HG03280 (cell line): ENCODE measurements around the gene MRGPRX2.

Experiments
- ATAC-seq: cut with Tn5 transposase; IDR thresholded peaks from one replicate; pipeline ENCODE4 v1.9.1; 2021; ENCODE audit warnings: mild to moderate bottlenecking, moderate library complexity; ENCODE audit not compliant: unreplicated experiment

MRGPRX2 gene

DNA sequence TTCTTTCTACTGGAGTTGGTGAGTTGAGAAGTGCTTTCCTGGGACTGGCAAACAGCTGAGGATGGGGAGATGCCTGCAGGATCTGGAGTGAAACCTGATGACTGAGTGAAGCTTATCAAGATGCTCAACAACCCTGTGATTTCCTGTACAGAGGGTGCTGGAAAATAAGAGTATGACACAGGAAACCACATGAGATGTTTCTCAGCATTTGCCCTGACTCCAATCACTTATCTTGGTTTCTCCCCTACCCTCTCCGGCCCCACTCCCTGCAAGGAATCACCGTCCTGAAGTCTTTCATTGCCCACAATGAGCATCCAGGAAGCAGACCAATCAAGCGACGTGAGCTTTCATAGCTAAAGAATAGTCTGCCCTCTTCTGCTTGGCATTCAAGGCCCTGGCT is at the start of gene MRGPRX2:
Gene MRGPRX2 (minus strand): TSS at position 89 of the 400 bp plus-strand sequence. CDS start 4,315 bp downstream, outside the sequence.
- ATAC-seq = no peak

DNA sequence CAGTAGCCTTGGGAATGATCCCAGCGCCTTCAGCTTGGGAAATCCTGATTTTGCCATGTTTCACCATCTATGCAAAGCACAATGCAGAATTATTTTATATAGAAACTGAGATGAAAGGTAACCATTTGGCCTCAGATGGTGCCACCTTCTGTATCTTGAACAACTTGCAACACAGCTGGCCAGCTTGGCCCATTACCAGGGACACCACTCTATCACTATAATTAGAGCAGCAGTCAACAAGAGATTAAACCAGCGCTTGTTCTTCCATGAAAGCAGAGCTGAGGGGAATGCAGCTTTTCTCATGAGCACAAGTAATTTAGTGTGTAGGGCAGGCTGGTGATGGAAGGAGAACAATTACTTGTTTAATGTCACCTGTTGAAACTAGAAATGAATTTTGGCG is 49.8 kb upstream of the MRGPRX2 start:
- no peak for ATAC-seq

- ATAC-seq = no peak
Observed at GRCh38 chr11:19107125-19107524, 46.6 kb upstream of the MRGPRX2 start.

DNA sequence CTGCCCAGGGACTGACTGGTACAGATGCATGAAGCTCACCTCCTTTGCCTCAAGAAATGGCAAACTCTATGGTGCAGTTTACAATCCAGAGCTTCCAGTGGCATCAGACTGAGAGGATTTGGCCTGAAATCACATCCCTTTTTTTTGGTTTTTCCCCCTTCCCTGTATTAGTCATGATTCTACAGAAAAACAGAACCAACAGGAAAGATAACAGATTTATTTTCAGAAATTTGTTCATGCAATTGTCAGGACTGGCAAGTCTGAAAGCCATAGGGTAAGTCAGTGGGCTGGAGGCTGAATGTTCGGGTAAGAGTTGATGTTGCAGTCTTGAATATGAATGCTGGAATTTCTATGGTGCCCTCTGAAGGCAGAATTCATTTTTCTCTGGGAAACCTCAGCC is 44.5 kb upstream of the MRGPRX2 start:
- no peak for ATAC-seq

GRCh38 chr11:19102521-19102900 is 42.0 kb upstream of the MRGPRX2 start:
- no peak for ATAC-seq

DNA sequence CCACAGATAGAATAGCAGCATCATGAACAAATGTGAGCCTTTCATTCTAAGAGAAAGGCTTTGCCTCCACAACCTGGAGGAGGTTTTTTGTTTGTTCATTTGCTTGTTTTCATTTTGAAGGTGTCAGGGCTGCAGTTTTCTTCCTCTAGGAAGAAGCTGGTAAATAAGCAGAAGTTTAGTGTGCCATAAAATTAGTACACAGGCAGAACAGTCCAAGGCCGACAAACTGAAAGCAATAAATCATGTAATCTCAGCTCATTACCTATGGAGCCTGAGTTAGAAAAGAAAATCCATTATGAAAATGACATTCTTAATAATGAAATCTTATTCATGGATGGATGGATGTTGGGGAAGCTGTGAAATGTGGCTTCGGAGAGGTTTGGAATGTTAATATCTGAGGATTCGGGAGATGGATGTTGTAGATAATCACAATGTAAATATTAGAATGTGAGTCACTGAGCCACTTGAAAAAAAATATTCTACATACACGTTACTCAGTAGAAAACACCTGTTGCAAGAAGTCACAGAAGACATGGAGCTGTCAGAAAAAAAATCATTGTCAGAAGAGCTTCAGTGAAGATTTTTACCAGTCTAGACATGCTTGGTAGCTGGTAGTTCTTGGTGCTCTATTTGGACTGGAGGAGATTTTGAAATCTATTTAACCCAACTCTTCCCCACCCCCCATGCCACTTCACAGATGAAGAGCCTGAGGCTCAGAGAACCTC is 41.4 kb upstream of the MRGPRX2 start:
- no peak for ATAC-seq

DNA sequence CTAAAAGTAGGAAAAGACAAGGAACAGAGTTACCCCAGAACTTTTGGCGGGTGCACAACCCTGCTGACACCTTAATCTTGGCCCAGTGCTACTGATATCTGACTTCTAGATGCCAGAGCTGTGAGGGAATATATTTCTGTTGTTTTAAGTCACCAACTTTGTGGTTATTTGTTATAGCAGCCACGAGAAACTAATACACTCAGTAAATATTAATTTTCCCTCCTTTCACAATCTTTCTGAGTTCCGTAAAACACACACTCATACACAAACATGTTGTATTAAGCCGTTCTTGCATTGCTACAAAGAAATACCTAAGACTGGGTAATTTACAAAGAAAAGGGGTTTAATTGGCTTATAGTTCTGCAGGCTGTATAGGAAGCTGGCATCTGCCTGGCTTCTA is 40.4 kb upstream of the MRGPRX2 start:
- no peak for ATAC-seq

- no peak for ATAC-seq
Observed at GRCh38 chr11:19099093-19099492, 38.6 kb upstream of the MRGPRX2 start.

DNA sequence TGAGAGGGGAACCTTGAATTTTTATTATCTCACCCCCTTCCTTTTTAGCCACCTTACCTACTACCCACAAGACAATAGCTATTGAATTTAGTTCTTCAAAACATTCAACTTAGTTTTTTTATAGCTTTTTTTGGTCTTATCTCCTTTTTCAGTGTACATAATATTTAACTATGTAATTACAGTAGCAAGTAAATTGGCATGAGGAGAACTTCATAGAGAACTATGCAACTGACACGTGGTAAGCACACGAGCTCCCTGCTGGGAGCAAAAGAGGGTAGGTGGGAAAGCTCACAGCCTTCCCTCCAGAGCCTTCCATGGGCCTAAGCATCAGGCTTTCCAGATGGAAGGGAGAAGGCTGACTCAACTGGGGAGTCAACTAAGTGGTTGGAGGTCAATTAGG is 34.3 kb upstream of the MRGPRX2 start:
- no peak for ATAC-seq

- ATAC-seq = no peak
Observed at GRCh38 chr11:19093976-19094375, 33.5 kb upstream of the MRGPRX2 start.

DNA sequence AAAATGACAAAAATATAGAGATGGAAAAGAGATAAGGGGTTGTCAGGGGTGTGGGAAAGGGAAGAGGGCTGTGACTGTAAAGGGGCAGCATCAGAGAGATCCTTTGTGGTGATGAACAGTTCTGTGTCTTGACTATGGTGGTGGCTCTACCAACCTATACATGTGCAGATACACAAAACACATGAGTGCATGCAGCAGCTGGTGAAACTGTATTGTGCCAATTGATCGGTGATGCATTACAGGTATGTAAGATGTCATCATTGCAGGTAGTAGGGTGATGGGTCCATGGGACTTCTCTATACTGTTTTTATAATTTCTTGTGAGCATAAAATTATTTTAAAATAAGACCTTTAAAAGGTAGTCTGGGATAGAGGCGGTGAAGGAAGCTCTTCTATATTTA is 32.3 kb upstream of the MRGPRX2 start:
- no peak for ATAC-seq

GRCh38 chr11:19092342-19092741 is 31.8 kb upstream of the MRGPRX2 start:
- no peak for ATAC-seq

DNA sequence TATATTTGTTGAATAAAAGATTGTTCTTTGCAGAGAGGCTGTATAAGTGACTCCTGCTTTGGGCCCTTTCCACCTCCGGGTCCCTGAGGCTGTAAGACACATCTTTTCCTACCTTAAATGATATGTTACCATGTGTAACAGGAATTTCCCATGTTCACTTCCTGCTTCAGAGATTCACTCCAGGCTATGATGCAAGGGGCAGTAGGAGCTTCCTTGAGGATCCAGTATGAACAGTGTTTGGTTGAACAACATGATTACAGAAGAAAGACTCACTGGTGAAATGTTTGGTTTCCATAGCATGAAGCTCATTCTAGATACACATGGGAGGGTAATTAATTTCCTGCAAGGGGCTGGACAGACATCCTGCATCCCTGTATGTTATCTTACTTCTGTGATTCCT is 30.8 kb upstream of the MRGPRX2 start:
- ATAC-seq = no peak

DNA sequence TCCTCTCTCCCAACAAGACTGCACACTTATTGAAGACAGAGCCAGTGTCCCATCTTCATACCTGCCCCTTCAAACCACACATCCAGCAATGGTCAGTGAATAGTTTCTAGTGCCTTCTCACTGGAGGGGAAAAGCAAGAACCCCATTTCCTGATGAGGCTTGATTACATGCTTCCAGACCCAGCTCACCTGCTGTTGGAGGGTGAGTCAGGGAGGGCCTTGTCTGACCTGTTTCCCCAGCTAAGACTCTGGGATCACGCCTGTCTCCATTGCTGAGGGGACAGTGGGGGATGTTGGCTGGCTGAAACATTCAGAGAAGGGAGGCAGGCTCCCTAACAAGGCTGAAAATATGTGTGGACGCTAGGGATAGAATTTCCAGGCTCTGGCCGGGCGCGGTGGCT is 28.9 kb upstream of the MRGPRX2 start:
- no peak for ATAC-seq

DNA sequence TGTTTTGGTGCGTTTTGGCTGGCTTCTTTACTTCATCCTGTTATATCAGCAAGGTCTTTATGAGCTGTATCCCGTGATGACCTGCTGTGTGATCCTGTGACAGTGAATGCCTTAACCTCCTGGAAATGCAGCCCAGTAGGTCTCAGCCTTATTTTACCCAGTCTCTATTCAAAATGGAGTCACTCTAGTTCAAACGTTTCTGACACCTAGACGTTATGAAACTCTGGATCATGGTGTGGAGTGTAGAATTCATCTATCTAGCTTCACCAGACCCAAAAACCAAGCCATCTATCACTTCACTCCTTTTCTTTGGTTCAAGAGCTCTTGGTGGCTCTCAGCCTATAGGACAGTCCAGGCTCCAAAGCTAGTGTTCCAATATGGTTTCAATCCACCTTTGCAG is 28.3 kb upstream of the MRGPRX2 start:
- no peak for ATAC-seq

DNA sequence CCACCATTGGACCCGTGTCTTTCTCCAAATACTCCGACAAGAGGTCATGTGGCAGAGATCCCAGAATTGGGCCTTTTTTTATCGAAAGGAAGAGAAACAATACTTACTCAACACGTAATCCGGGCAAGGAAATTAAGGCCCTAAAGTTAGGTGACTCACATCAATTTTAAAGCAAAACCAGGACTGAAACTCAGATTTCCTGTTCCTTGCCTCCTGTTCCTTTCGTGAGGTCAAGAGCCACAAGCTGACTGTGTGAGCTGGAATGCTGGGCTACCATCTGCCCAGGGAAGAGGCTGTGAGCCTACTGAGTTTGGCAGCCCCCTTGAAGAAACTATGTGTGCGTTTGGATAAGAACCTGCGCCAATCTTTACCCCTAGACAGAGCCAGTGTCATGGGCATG is 27.1 kb upstream of the MRGPRX2 start:
- ATAC-seq = no peak

- no peak for ATAC-seq
Observed at GRCh38 chr11:19084661-19085315, 24.3 kb upstream of the MRGPRX2 start.

- ATAC-seq = no peak
Observed at GRCh38 chr11:19083166-19083565, 22.6 kb upstream of the MRGPRX2 start.

DNA sequence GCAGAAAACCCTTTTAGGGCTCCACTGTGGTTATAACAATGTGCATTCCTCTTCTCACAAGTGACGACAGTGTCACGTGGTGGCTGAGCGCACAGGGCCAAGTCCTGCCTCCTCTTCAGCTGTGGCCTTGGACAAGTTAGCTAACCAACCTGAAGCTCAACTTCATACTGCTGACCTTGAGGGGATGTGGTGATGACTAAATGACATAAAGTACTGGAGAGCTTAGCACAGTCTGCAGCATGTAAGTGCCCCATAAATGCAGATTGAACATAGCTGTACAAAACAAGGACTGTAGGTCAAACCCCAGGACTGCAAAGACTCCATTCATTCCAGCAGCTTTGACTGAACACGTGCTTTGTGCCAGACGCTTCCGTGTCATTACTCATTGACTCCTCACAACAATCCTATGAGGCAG is 20.1 kb upstream of the MRGPRX2 start:
- ATAC-seq = no peak

GRCh38 chr11:19079643-19080440 is 19.3 kb upstream of the MRGPRX2 start:
- ATAC-seq = no peak

- ATAC-seq = no peak
Observed at GRCh38 chr11:19077965-19078364, 17.4 kb upstream of the MRGPRX2 start.
